Measurements from ENCODE around the gene MAST4. TPM values are rescaled to one million over a fixed set of nuclear protein-coding genes. Genes with fewer than 3 reads are reported as not detected.

Gene MAST4
- total RNA-seq, 1 donor from 2014 or later, result 22.3 TPM

DNA sequence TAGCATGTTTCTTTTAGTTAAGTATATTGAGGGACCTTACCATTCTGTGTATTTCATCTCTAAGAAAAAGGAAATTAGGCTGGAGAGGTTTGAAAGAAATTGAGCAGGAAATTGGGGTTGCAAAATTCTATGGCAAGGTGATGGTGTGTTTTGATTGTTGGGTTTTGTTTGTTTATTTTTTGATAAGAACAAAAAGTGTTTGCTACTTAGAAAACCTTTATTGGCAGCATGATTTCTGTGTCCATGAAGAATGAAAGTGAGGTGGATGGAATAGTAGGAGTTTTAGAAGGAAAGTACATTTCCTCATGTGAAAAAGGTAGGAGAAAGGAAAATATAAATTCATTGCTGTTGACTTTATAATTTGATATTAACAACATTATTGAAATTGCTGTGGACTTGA is 433.3 kb downstream of the MAST4 start:
- Histone ChIP-seq H3K27me3 (ENCODE audit: insufficient read depth, low read length) (no peaks in the 10 kb centered on the region), H3K27ac (ENCODE audit: low read depth, low read length) (no peak overlapping the region), H3K9ac (ENCODE audit: low read length) (no peak overlapping the region), H3K4me1 (ENCODE audit: insufficient read depth, low read length) (peaks cover 23% of the 10 kb centered on the region), H3K4me3 (ENCODE audit: insufficient read depth, low read depth, low read length) (no peak overlapping the region), H3K9me3 (ENCODE audit: insufficient read depth, low read depth, low read length) (no peaks in the 10 kb centered on the region), H4K20me1 (ENCODE audit: insufficient read depth, low read length) (peaks cover 26% of the 10 kb centered on the region), H2AFZ (ENCODE audit: low read depth, low read length) (no peak overlapping the region), H3K36me3 (ENCODE audit: insufficient read depth, low read length) (no peaks in the 10 kb centered on the region), H3K79me2 (ENCODE audit: insufficient read depth, low read length) (peaks cover 94% of the 10 kb centered on the region), H3K4me2 (ENCODE audit: low read length) (no peak overlapping the region)
- Mint-ChIP-seq H3K27me3 (ENCODE audit: low read depth, unreplicated experiment) (no peaks in the 10 kb centered on the region), H3K4me1 (ENCODE audit: low read depth, unreplicated experiment) (peaks cover 35% of the 10 kb centered on the region), H3K9me3 (ENCODE audit: unreplicated experiment) (no peaks in the 10 kb centered on the region), H3K36me3 (ENCODE audit: low read depth, unreplicated experiment) (peaks cover 8% of the 10 kb centered on the region), H3K4me3 (ENCODE audit: unreplicated experiment) (no peak overlapping the region), H3K27ac (ENCODE audit: unreplicated experiment) (no peak overlapping the region)
- FAIRE-seq, result no peak
- TF ChIP-seq EZH2 (IDR thresholded peaks at IDR 0.05; ENCODE audit: insufficient read depth, low read length), result no peak
- TF ChIP-seq, protein P1, sequence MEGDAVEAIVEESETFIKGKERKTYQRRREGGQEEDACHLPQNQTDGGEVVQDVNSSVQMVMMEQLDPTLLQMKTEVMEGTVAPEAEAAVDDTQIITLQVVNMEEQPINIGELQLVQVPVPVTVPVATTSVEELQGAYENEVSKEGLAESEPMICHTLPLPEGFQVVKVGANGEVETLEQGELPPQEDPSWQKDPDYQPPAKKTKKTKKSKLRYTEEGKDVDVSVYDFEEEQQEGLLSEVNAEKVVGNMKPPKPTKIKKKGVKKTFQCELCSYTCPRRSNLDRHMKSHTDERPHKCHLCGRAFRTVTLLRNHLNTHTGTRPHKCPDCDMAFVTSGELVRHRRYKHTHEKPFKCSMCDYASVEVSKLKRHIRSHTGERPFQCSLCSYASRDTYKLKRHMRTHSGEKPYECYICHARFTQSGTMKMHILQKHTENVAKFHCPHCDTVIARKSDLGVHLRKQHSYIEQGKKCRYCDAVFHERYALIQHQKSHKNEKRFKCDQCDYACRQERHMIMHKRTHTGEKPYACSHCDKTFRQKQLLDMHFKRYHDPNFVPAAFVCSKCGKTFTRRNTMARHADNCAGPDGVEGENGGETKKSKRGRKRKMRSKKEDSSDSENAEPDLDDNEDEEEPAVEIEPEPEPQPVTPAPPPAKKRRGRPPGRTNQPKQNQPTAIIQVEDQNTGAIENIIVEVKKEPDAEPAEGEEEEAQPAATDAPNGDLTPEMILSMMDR (IDR thresholded peaks at IDR 0.05; ENCODE audit: insufficient read depth, low read depth, low read length), result no peak
- DNase-seq (ENCODE audit: low read depth), result no peak

DNA sequence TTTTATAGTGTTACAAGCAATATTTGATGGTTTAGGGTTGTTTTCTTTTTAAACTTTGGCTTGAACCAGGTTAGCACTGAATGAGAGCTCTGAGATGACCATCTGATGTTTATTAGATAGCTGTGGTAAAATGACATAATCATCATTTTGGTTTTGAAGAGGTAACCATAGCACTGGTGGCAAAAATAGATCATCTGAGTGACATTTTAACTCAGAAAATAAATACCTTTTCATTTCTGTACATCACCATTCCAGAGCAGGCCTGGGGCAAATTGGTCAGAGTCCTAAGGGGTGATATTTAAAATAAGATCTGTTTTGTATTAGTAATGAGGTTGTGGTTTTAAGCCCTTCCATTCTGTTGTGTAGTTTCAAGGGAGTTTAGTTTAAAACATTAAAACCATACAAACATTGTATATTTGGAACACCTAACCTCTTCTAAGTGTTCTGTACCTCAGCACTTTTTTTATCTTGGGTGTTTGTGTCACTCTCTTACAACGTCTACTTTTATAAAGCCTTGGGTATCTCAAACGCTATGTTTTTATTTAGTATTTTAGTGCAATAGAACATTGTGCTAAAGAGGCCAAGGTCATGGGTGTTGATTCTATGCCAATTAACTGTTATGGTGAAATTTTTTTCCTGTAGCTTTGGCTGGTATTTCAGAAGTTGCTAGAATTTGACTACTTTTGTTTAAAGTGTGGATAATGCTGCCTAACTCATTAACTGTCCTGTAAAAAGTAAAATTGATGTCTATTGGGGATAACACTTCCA is 434.3 kb downstream of the MAST4 start:
- peak overlapping the region; percentile 15 for H3K4me2 ChIP-seq (ENCODE audit: low read length)
- H3K4me1 Mint-ChIP-seq (ENCODE audit: low read depth, unreplicated experiment), result peaks cover 42% of the 10 kb centered on the region
- no peaks in the 10 kb centered on the region for H3K27me3 Mint-ChIP-seq (ENCODE audit: low read depth, unreplicated experiment)
- H3K27me3 ChIP-seq (ENCODE audit: insufficient read depth, low read length), result no peaks in the 10 kb centered on the region
- H3K36me3 Mint-ChIP-seq (ENCODE audit: low read depth, unreplicated experiment), result peaks cover 8% of the 10 kb centered on the region
- peaks cover 29% of the 10 kb centered on the region for H3K4me1 ChIP-seq (ENCODE audit: insufficient read depth, low read length)
- H3K9me3 Mint-ChIP-seq (ENCODE audit: unreplicated experiment), result no peaks in the 10 kb centered on the region
- peak overlapping the region; percentile 23 for H3K27ac Mint-ChIP-seq (ENCODE audit: unreplicated experiment)
- H3K79me2 ChIP-seq (ENCODE audit: insufficient read depth, low read length), result peaks cover 94% of the 10 kb centered on the region
- DNase-seq (ENCODE audit: low read depth), result no peak
- H3K27ac ChIP-seq (ENCODE audit: low read depth, low read length), result no peak overlapping the region
- H3K9ac ChIP-seq (ENCODE audit: low read length), result no peak overlapping the region
- no peak overlapping the region for H3K4me3 ChIP-seq (ENCODE audit: insufficient read depth, low read depth, low read length)
- H3K9me3 ChIP-seq (ENCODE audit: insufficient read depth, low read depth, low read length), result no peaks in the 10 kb centered on the region
- no peaks in the 10 kb centered on the region for H3K36me3 ChIP-seq (ENCODE audit: insufficient read depth, low read length)
- H3K4me3 Mint-ChIP-seq (ENCODE audit: unreplicated experiment), result no peak overlapping the region
- no peak overlapping the region for H2AFZ ChIP-seq (ENCODE audit: low read depth, low read length)
- no peak for FAIRE-seq
- TF ChIP-seq, protein P1 (IDR thresholded peaks at IDR 0.05; ENCODE audit: insufficient read depth, low read depth, low read length), result no peak
- TF ChIP-seq EZH2 (IDR thresholded peaks at IDR 0.05; ENCODE audit: insufficient read depth, low read length), result no peak
- H4K20me1 ChIP-seq (ENCODE audit: insufficient read depth, low read length), result peaks cover 30% of the 10 kb centered on the region

DNA sequence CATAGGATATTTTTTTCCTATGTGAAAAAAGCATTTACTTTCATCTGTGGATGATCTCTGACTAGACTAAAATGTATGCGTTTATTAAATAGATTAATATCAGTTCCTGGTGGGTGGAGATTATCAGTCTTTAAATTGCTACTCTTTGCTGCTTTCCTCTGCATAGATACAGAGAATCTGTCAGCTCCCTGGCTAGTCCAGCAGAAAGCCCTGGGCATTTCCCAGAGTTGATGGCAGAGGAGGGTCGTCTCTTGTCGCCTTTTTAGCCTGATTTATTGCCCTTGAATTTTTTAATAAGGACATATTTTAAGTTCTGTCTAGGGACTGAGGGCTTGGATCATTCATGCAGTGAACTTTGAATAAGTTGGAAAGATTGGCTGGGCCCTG is 434.9 kb downstream of the MAST4 start:
- no peaks in the 10 kb centered on the region for H3K36me3 ChIP-seq (ENCODE audit: insufficient read depth, low read length)
- FAIRE-seq, result no peak

More for the DNA sequence above, 434.9 kb downstream of the MAST4 start:
- Histone ChIP-seq H2AFZ (ENCODE audit: low read depth, low read length) (no peak overlapping the region), H3K27me3 (ENCODE audit: insufficient read depth, low read length) (no peaks in the 10 kb centered on the region), H3K4me1 (ENCODE audit: insufficient read depth, low read length) (peaks cover 30% of the 10 kb centered on the region), H3K4me3 (ENCODE audit: insufficient read depth, low read depth, low read length) (no peak overlapping the region), H3K9ac (ENCODE audit: low read length) (no peak overlapping the region), H3K27ac (ENCODE audit: low read depth, low read length) (no peak overlapping the region), H3K4me2 (ENCODE audit: low read length) (no peak overlapping the region), H4K20me1 (ENCODE audit: insufficient read depth, low read length) (peaks cover 31% of the 10 kb centered on the region), H3K9me3 (ENCODE audit: insufficient read depth, low read depth, low read length) (no peaks in the 10 kb centered on the region), H3K79me2 (ENCODE audit: insufficient read depth, low read length) (peaks cover 94% of the 10 kb centered on the region)
- H3K9me3 Mint-ChIP-seq (ENCODE audit: unreplicated experiment), result no peaks in the 10 kb centered on the region
- H3K27me3 Mint-ChIP-seq (ENCODE audit: low read depth, unreplicated experiment), result no peaks in the 10 kb centered on the region
- DNase-seq (ENCODE audit: low read depth), result no peak
- H3K4me3 Mint-ChIP-seq (ENCODE audit: unreplicated experiment), result no peak overlapping the region
- H3K27ac Mint-ChIP-seq (ENCODE audit: unreplicated experiment), result no peak overlapping the region
- H3K36me3 Mint-ChIP-seq (ENCODE audit: low read depth, unreplicated experiment), result peaks cover 8% of the 10 kb centered on the region
- peaks cover 48% of the 10 kb centered on the region for H3K4me1 Mint-ChIP-seq (ENCODE audit: low read depth, unreplicated experiment)
- TF ChIP-seq EZH2 (IDR thresholded peaks at IDR 0.05; ENCODE audit: insufficient read depth, low read length), result no peak
- TF ChIP-seq, protein P1 (IDR thresholded peaks at IDR 0.05; ENCODE audit: insufficient read depth, low read depth, low read length), result no peak
